CD4-positive, alpha-beta memory T cell (primary cell): ENCODE measurements around the gene CMIP. TPM values are rescaled to one million over a fixed set of nuclear protein-coding genes. Genes with fewer than 3 reads are reported as not detected.

Experiments used
- CTCF ChIA-PET: fragments of 350-600 bp; sonication (Branson Sonifier 250); formaldehyde crosslinking; loops from one replicate; lab custom pipeline; 2021; ENCODE audit warnings: inconsistent platforms; ENCODE audit not compliant: partially characterized antibody; lab: Charles Lee
- POLR2A ChIA-PET: fragments of 350-600 bp; sonication (Branson Sonifier 250); formaldehyde crosslinking; loops from one replicate; lab custom pipeline; 2021; ENCODE audit not compliant: partially characterized antibody; lab: Charles Lee
- DNase-seq, 5 donors: peaks; one replicate each; pipeline versions ENCODE4 v3.0.0 to v3.0.0-alpha.2; 2020 to 2022; ENCODE audit warnings: mixed read lengths in 1 of 5
- H3K27ac ChIP-seq: one replicate; pipeline ENCODE4 v1.7.0; 2013; ENCODE audit warnings: low read depth, low read length
- H3K27me3 ChIP-seq: 2 replicates; pipeline ENCODE4 v1.7.0; 2013; ENCODE audit warnings: mild to moderate bottlenecking, low read length, moderate library complexity; ENCODE audit not compliant: insufficient read depth
- H3K36me3 ChIP-seq: 2 replicates; pipeline ENCODE4 v1.7.0; 2013; ENCODE audit warnings: mild to moderate bottlenecking, low read length, moderate library complexity; ENCODE audit not compliant: insufficient read depth
- H3K4me1 ChIP-seq: 2 replicates; pipeline ENCODE4 v1.7.0; 2013; ENCODE audit warnings: mild to moderate bottlenecking, low read length, moderate library complexity; ENCODE audit not compliant: insufficient read depth
- H3K4me3 ChIP-seq, 2 donors: one replicate each; pipeline ENCODE4 v1.7.0; 2013; ENCODE audit warnings: low read length in 2 of 2, mild to moderate bottlenecking in 1 of 2
- H3K9me3 ChIP-seq, 2 donors: one replicate each; pipeline ENCODE4 v1.7.0; 2013; ENCODE audit warnings: low read length in 2 of 2, control low read depth in 1 of 2; ENCODE audit not compliant: control insufficient read depth in 1 of 2
- H3K27ac Mint-ChIP-seq, 7 donors: one replicate each; pipeline ENCODE4 v1.8.0; 2020 to 2021; ENCODE audit warnings: mixed read lengths in 7 of 7, mild to moderate bottlenecking in 6 of 7, inconsistent platforms in 3 of 7, moderate library complexity in 3 of 7
- H3K27me3 Mint-ChIP-seq, 2 donors: one replicate each; pipeline ENCODE4 v1.8.0; 2020 to 2021; ENCODE audit warnings: mixed read lengths in 2 of 2
- H3K36me3 Mint-ChIP-seq, 2 donors: one replicate each; pipeline ENCODE4 v1.8.0; 2020 to 2021; ENCODE audit warnings: mixed read lengths in 2 of 2, inconsistent platforms in 1 of 2, mild to moderate bottlenecking in 1 of 2
- H3K4me1 Mint-ChIP-seq, 4 donors: one replicate each; pipeline ENCODE4 v1.8.0; 2020 to 2021; ENCODE audit warnings: mixed read lengths in 4 of 4, mild to moderate bottlenecking in 1 of 4
- H3K4me3 Mint-ChIP-seq, 8 donors: one replicate each; pipeline ENCODE4 v1.8.0; 2020 to 2021; ENCODE audit warnings: mixed read lengths in 8 of 8, mild to moderate bottlenecking in 7 of 8, moderate library complexity in 6 of 8, inconsistent platforms in 3 of 8
- H3K9me3 Mint-ChIP-seq, 8 donors: one replicate each; pipeline ENCODE4 v1.8.0; 2020 to 2021; ENCODE audit warnings: mixed read lengths in 8 of 8, mild to moderate bottlenecking in 5 of 8, inconsistent platforms in 3 of 8, moderate library complexity in 1 of 8
- intact Hi-C: fragments of 100-400 bp; cut with micrococcal nuclease; formaldehyde crosslinking; loops from one replicate; pipeline ENCODE4 v1.15.1; 2023
- polyA plus RNA-seq, 2 donors: library from polyadenylated mRNA; unstranded; fragments of 300-500 nt; fragmentation: Illumina TruSeq; gene quantifications; one replicate each; pipeline ENCODE4 v1.2.3, GENCODE V29; 2021
- total RNA-seq, 2 experiments: library from RNA; stranded (reverse); gene quantifications; one replicate each; pipeline ENCODE4 v1.2.3, GENCODE V29; 2021

CMIP gene
- total and polyA plus RNA-seq, 4 experiments from 2014 or later, result 0.84 to 36.4 (median 33.2) TPM; not detected in 1

- intact Hi-C loops, result no loop called here
- no peaks in the 10 kb centered on the region for H3K27me3 ChIP-seq
- ChIA-PET CTCF (no interaction called here), POLR2A (no interaction called here)
- Mint-ChIP-seq H3K9me3 (no peaks in the 10 kb centered on the region), H3K4me3 (no peak overlapping the region), H3K27me3 (no peaks in the 10 kb centered on the region), H3K4me1 (peaks cover 8 to 25% (median 15%) of the 10 kb centered on the region in 4 donors), H3K27ac (peak overlapping the region in 3 of 7 donors; percentile 22 to 85 (median 46)), H3K36me3 (no peaks in the 10 kb centered on the region)
- peaks cover 12% of the 10 kb centered on the region for H3K4me1 ChIP-seq
- H3K36me3 ChIP-seq, result peaks cover 5% of the 10 kb centered on the region
- DNase-seq, result no peak
- no peak overlapping the region for H3K4me3 ChIP-seq
- no peaks in the 10 kb centered on the region for H3K9me3 ChIP-seq
- no peak overlapping the region for H3K27ac ChIP-seq
These were observed 193.8 kb downstream of the CMIP start for GRCh38 chr16:81638286-81638945.

GRCh38 chr16:81639348-81639747 lies 194.7 kb downstream of the CMIP start:
- no peak overlapping the region for H3K4me3 ChIP-seq
- peaks cover 8 to 16% (median 9%) of the 10 kb centered on the region in 4 donors for H3K4me1 Mint-ChIP-seq
- CTCF ChIA-PET, result no interaction called here
- no peak for DNase-seq
- POLR2A ChIA-PET, result no interaction called here
- no peaks in the 10 kb centered on the region for H3K27me3 Mint-ChIP-seq
- H3K9me3 ChIP-seq, result no peaks in the 10 kb centered on the region
- no peaks in the 10 kb centered on the region for H3K36me3 Mint-ChIP-seq
- peaks cover 5% of the 10 kb centered on the region for H3K36me3 ChIP-seq
- no peaks in the 10 kb centered on the region for H3K9me3 Mint-ChIP-seq
- peak overlapping the region in 4 of 7 donors; percentile 17 to 73 (median 49) for H3K27ac Mint-ChIP-seq
- H3K27ac ChIP-seq, result no peak overlapping the region
- no peaks in the 10 kb centered on the region for H3K27me3 ChIP-seq
- peaks cover 3% of the 10 kb centered on the region for H3K4me1 ChIP-seq
- no peak overlapping the region for H3K4me3 Mint-ChIP-seq
- intact Hi-C loops, result no loop called here

- no peaks in the 10 kb centered on the region for H3K36me3 Mint-ChIP-seq
- no peak overlapping the region for H3K4me3 Mint-ChIP-seq
- H3K27me3 ChIP-seq, result no peaks in the 10 kb centered on the region
- no peaks in the 10 kb centered on the region for H3K9me3 ChIP-seq
- H3K27ac Mint-ChIP-seq, result peak overlapping the region in 1 of 7 donors; percentile 8
- CTCF ChIA-PET, result no interaction called here
- no peaks in the 10 kb centered on the region for H3K4me1 ChIP-seq
- no peaks in the 10 kb centered on the region for H3K9me3 Mint-ChIP-seq
- H3K27me3 Mint-ChIP-seq, result no peaks in the 10 kb centered on the region
- H3K4me1 Mint-ChIP-seq, result peaks cover 6 to 12% (median 7%) of the 10 kb centered on the region in 4 donors
- intact Hi-C loops, result no loop called here
- H3K27ac ChIP-seq, result no peak overlapping the region
- H3K36me3 ChIP-seq, result peaks cover 5% of the 10 kb centered on the region
- H3K4me3 ChIP-seq, result no peak overlapping the region
- DNase-seq, result no peak
- POLR2A ChIA-PET, result interaction anchor here (1.3 kb wide), 1 partner anchor 19 kb away, joined by 3 read pairs; no protein-coding TSS in a partner anchor
These were observed 195.5 kb downstream of the CMIP start for GRCh38 chr16:81639931-81640680.

GRCh38 chr16:81640681-81641070 lies 196.1 kb downstream of the CMIP start:
- H3K36me3 Mint-ChIP-seq, result no peaks in the 10 kb centered on the region
- ChIA-PET POLR2A (interaction anchor here (1.0 to 1.3 kb wide), 2 partner anchors 19 to 74 kb away, joined by 3 read pairs; no protein-coding TSS in a partner anchor), CTCF (no interaction called here)
- no peak for DNase-seq
- Histone ChIP-seq H3K27ac (no peak overlapping the region), H3K4me1 (no peaks in the 10 kb centered on the region), H3K36me3 (peaks cover 5% of the 10 kb centered on the region), H3K4me3 (no peak overlapping the region), H3K27me3 (no peaks in the 10 kb centered on the region), H3K9me3 (no peaks in the 10 kb centered on the region)
- no peaks in the 10 kb centered on the region for H3K27me3 Mint-ChIP-seq
- H3K9me3 Mint-ChIP-seq, result no peaks in the 10 kb centered on the region
- peak overlapping the region in 1 of 7 donors; percentile 60 for H3K27ac Mint-ChIP-seq
- peaks cover 6 to 10% (median 7%) of the 10 kb centered on the region in 4 donors for H3K4me1 Mint-ChIP-seq
- intact Hi-C loops, result no loop called here
- H3K4me3 Mint-ChIP-seq, result no peak overlapping the region

GRCh38 chr16:81641395-81642106 lies 196.9 kb downstream of the CMIP start:
- intact Hi-C loops, result no loop called here
- Mint-ChIP-seq H3K27ac (peak overlapping the region in 1 of 7 donors; percentile 35), H3K27me3 (no peaks in the 10 kb centered on the region), H3K36me3 (no peaks in the 10 kb centered on the region), H3K9me3 (no peaks in the 10 kb centered on the region), H3K4me3 (no peak overlapping the region), H3K4me1 (peaks cover 6 to 11% (median 9%) of the 10 kb centered on the region in 4 donors)
- H3K27me3 ChIP-seq, result no peaks in the 10 kb centered on the region
- ChIA-PET CTCF (no interaction called here), POLR2A (interaction anchor here (1.0 to 1.3 kb wide), 2 partner anchors 20 to 73 kb away, joined by 3 read pairs; no protein-coding TSS in a partner anchor)
- no peak overlapping the region for H3K27ac ChIP-seq
- H3K9me3 ChIP-seq, result no peaks in the 10 kb centered on the region
- no peak for DNase-seq
- H3K4me3 ChIP-seq, result no peak overlapping the region
- H3K4me1 ChIP-seq, result no peaks in the 10 kb centered on the region
- peaks cover 5% of the 10 kb centered on the region for H3K36me3 ChIP-seq

GRCh38 chr16:81642107-81642436 lies 197.5 kb downstream of the CMIP start:
- ChIA-PET CTCF (no interaction called here), POLR2A (no interaction called here)
- Mint-ChIP-seq H3K27ac (peak overlapping the region in 2 of 7 donors; percentile 31 to 59), H3K27me3 (no peaks in the 10 kb centered on the region), H3K9me3 (no peaks in the 10 kb centered on the region), H3K36me3 (no peaks in the 10 kb centered on the region), H3K4me3 (no peak overlapping the region), H3K4me1 (peaks cover 6 to 13% (median 10%) of the 10 kb centered on the region in 4 donors)
- Histone ChIP-seq H3K4me1 (no peaks in the 10 kb centered on the region), H3K27me3 (no peaks in the 10 kb centered on the region), H3K36me3 (peaks cover 5% of the 10 kb centered on the region), H3K4me3 (no peak overlapping the region), H3K9me3 (no peaks in the 10 kb centered on the region), H3K27ac (no peak overlapping the region)
- intact Hi-C loops, result no loop called here
- DNase-seq, result no peak

- CTCF ChIA-PET, result no interaction called here
- no peaks in the 10 kb centered on the region for H3K9me3 ChIP-seq
- H3K27ac Mint-ChIP-seq, result peak overlapping the region in 3 of 7 donors; percentile 0 to 77 (median 29)
- no peaks in the 10 kb centered on the region for H3K4me1 ChIP-seq
- H3K4me1 Mint-ChIP-seq, result peaks cover 6 to 14% (median 11%) of the 10 kb centered on the region in 4 donors
- no peaks in the 10 kb centered on the region for H3K27me3 ChIP-seq
- no peak overlapping the region for H3K4me3 Mint-ChIP-seq
- DNase-seq, result no peak
- H3K4me3 ChIP-seq, result no peak overlapping the region
- H3K36me3 Mint-ChIP-seq, result no peaks in the 10 kb centered on the region
- POLR2A ChIA-PET, result no interaction called here
- no peaks in the 10 kb centered on the region for H3K9me3 Mint-ChIP-seq
- intact Hi-C loops, result no loop called here
- no peak overlapping the region for H3K27ac ChIP-seq
- no peaks in the 10 kb centered on the region for H3K27me3 Mint-ChIP-seq
- H3K36me3 ChIP-seq, result peaks cover 5% of the 10 kb centered on the region
These were observed 198.3 kb downstream of the CMIP start for GRCh38 chr16:81642943-81643342.
